Lower leg skin (tissue), 3 donors: Measurements from ENCODE around the gene NCKAP5L.

Source experiments
- POLR2A ChIP-seq, 2 donors: fragments of 450-650 bp; IDR thresholded peaks; one replicate each; pipeline ENCODE4 v1.6.1; 2016 to 2017; ENCODE audit warnings: antibody characterized with exemption in 2 of 2, mild to moderate bottlenecking in 1 of 2, moderate library complexity in 1 of 2
- TF ChIP-seq, protein P1 (sequence below), 3 donors: fragments of 450-650 bp; IDR thresholded peaks; one replicate each; pipeline ENCODE4 v1.5.1; 2016; ENCODE audit warnings: antibody characterized with exemption in 3 of 3, mild to moderate bottlenecking in 3 of 3, moderate library complexity in 2 of 3

DNA sequence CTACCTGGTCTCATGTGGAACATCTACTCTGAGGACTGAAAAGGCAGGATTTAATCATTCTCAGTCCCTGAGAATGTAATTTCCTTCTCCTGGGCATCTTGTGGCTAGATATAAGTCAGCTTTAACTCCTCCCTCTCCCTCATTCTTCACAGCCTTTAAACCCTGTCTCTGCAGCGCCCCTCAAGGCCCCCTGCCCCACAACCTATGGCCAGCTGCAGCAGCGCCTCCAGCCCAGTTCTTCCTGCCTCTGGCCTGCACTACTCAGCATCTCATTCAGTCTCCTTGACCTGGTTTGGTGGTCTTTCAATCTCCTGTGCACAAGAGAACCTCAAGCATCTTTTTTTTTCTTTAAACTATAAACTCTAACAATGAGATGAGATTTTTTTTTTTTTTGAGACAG, 29.3 kb downstream of the NCKAP5L start:
- TF ChIP-seq, protein P1, sequence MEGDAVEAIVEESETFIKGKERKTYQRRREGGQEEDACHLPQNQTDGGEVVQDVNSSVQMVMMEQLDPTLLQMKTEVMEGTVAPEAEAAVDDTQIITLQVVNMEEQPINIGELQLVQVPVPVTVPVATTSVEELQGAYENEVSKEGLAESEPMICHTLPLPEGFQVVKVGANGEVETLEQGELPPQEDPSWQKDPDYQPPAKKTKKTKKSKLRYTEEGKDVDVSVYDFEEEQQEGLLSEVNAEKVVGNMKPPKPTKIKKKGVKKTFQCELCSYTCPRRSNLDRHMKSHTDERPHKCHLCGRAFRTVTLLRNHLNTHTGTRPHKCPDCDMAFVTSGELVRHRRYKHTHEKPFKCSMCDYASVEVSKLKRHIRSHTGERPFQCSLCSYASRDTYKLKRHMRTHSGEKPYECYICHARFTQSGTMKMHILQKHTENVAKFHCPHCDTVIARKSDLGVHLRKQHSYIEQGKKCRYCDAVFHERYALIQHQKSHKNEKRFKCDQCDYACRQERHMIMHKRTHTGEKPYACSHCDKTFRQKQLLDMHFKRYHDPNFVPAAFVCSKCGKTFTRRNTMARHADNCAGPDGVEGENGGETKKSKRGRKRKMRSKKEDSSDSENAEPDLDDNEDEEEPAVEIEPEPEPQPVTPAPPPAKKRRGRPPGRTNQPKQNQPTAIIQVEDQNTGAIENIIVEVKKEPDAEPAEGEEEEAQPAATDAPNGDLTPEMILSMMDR (IDR thresholded peaks at IDR 0.05): no peak
- TF ChIP-seq POLR2A (IDR thresholded peaks at IDR 0.05): no peak
